NCI-H524 (cell line): ENCODE data around the gene NTNG1.
A peak's percentile ranks its signal among the peaks of the same experiment; 100 is the strongest.

Experiments
- DNase-seq, 2 experiments: peaks; one replicate each; lab custom pipeline; 2025; lab: John Stamatoyannopoulos, UW

Gene NTNG1

DNA sequence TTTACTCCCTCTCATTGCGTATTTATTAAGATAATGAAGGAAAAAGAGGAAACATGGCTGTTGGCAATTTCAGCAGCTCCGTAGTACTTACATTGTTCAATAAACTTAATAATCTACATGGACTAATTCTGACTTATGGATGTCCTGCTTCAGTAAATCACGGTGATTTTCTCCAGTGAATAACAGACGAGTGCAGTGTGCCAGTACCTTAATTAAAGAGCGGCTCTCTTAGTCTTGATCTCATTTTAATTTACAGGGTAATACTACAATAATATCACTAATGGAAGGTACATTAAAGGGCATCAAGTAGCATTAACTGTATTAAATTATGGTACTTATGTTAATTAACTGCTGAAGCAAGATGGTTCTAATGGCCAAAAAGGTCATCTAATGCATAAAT is 187.2 kb downstream of the NTNG1 start:
- peak; percentile 35 to 68 for DNase-seq

DNA sequence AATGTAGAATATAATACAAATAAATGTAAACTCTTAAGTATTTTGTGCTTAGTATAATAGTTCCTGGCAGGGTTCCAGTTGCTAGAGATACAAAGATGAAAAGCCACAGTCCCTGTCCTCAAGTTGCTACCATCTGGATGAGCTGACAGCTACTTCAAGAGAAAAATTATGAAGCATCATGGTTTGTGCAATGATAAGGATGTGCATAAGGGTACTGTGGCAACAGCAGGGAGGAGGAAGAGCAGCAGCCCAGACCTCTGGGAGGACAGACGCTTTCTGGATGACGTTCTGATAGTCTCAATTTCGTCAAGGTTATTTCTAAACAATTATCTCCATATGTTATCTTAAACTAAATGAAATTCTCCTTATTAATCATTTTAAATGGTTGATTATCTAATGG is 198.9 kb downstream of the NTNG1 start:
- DNase-seq, result peak; percentile 65 to 87

GRCh38 chr1:107342316-107342715 is 201.5 kb downstream of the NTNG1 start:
- DNase-seq, result peak in 1 of 2 experiments; percentile 60

- no peak for DNase-seq
Observed at GRCh38 chr1:107342768-107343167, 201.9 kb downstream of the NTNG1 start.

DNA sequence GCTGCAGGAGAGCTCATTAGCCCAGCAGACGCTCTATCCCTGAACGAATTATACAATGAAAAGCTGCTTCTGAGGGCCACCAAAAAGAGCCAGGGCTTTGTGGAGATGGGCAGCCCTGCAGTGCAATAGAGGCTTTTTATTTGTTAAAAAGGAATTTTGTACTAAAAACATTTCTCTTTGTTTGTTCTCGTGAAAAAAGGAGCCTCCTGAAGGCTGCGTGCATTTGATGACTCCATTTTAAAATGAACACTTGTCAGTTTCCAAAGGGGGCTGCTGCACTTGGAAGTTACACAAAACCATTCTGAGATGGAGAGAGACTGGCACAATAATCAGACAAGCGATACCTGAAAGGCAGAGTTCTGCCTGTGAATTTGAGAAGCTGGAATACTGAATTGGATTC is 202.8 kb downstream of the NTNG1 start:
- no peak for DNase-seq

- peak in 1 of 2 experiments; percentile 14 for DNase-seq
Observed at GRCh38 chr1:107344268-107344760, 203.5 kb downstream of the NTNG1 start.

DNA sequence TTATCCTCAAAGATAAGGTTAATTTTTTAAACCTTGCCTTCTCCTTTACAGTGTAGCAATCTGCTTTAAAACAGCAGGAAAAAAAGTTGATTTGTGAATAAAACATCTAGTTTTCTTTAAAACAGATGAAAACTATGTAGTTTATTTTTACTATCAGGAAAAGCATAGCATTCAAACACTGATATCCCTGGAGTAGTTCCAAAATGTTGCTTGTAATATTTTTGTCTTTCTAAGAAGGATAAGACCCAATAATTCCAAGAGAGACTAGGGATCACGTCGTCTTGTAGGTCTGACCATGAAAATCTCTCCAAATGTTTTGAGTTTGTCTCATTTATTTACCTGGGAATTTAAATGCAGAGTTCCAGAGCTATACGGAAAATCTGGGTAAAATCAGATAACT is 204.0 kb downstream of the NTNG1 start:
- no peak for DNase-seq

GRCh38 chr1:107352850-107353249 is 212.0 kb downstream of the NTNG1 start:
- no peak for DNase-seq

- no peak for DNase-seq
Observed at GRCh38 chr1:107357376-107357775, 216.5 kb downstream of the NTNG1 start.

DNA sequence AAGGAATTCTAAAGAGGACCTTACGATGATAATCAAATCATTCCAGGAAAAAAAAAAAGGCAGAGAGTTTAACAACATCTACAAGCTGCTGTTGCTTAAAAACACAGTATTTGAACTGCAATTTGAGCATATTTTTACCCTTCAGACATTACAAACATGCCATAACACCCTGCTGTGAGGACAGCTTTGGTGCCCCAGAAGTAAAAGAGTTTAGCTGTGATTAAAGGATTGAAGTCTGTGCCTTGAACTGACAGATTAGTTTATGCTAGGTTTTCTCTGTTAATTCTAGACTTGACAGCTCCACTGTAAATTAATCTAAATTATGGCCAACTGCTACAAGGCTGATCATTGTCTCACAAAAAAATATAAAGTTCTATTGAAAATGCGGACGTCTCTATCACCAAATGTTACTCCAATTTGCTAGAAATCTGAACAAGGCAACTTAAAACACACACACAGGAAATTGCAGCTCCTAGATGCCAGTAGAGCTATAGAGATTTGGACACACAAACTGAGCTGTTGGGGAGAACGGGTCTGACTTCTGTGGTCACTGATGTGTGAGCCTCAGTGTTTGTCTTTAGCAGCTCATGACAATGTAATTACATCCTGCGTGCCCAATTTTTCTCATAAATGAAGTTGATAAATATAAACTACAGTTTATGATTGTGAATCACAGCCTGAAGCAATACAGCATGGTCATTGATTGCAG is 217.9 kb downstream of the NTNG1 start:
- DNase-seq, result peak in 1 of 2 experiments; percentile 6

DNA sequence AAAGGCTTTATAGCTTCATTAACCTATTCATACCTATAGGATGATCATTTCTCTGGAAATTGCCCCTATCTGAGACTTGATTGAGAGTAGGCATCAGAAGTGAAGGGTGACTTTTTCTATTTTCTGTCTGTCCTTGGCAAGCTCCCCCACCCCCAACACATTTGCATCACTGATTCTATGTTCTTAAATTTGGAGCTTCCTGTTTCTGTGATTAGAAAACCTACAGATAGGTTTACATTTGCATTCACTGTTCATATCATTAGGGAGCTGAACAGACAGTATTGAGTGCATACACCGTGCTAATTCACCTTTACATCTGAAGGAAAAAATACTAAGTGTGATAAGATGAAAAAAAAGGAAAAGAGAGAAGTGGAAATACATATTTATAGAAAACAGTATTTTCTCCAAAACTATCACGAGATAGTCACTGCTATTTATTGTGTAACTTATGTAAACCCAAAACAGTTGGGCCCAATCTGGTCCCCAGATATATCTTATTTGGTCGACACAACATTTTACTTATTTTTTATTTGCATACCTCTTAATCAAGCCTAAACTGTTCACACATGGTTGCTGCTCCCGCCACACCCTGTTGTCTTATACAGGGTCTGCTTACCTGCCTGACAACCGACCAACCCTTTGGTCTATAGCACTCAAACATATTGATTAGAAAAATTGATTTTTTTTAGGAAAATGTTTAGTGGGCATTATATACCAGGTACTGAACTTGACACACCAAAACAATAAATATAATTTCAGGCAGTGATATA is 218.8 kb downstream of the NTNG1 start:
- DNase-seq, result no peak

GRCh38 chr1:107362468-107363140 is 221.8 kb downstream of the NTNG1 start:
- no peak for DNase-seq

DNA sequence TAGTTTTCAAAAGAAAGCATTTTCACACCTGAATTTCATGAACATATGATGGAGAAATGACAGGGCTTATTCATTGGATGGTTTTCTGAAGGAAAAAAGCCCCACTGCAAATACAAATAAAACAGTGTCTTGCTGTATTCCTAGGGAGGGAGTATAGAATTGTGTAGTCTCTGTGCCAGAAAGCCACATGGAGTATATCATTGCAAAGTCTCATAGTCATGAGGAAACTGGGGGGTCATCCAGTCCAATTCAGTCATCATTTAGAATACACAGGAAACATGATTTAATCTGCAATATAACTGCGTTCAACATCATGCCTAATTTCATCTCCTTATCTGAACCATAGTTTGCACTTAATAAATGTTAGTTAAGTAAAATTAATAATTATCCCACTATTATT is 222.3 kb downstream of the NTNG1 start:
- no peak for DNase-seq

DNA sequence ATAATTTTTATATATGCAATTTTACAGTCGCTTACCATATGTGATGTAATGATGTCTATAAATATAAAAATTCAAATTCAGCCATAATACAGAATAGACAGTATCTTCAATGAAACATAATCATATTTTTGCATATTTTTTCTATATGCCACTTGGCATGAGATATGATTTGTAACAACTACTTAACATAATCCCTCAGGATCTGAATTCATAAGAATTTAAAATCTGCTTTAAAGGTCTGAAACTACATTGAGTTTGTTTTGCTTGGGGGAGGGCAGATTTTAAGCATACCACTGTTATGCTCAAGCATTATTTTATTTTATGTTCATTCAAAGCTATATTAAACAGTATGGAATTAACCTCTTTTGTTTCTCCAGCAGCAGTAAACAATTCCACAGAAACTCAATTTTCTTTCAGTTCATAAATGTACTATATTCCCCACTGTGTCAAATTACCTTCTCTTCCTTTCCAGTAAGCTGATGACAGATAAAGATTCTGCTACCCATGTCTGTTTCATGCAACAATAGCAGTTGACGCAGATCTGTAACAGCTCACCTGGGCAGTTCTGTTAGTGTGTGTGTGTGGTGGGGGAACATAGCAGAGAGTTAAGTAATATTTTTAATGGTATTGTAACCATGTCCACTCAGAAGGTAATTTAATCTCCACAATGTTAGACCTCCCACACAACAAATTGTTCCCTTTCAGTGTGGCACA is 224.8 kb downstream of the NTNG1 start:
- no peak for DNase-seq

DNA sequence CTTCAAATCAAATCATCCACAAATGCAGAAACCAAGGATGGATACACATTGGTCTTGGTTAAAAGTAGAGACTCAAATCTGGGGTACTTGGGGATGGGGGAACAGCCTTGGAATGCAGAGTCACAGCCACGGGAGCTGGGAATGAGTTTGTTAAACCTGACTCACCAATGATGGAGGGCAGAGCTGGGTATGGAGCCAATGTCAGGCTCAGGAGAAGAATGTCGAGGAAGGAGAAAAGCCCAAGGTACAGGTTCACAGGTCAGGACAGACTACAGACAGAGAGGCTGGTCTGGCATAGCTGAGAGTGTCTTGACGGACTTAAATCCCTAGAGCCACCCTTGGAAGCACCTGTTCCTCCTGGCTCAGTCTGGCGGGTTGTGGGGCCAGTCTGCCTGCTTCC is 237.6 kb downstream of the NTNG1 start:
- DNase-seq, result peak in 1 of 2 experiments; percentile 10

DNA sequence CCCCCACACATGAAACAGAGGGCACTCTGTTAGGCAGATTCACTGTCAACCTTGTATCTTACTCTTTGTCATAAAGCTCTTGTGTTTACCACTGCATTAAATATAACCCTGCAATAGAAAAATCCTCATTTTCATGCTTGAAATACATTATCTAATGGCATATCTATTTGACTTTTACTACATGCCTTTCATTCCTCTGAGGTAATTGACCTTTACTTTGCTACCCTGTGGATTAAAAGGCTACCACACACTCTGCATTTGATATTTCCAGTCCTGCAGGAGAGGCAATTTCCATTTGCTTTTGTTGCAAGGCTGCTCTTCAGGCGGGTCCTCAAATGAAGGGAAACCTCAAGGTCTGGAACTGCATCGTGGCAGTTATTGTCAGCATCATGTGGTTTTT is 238.0 kb downstream of the NTNG1 start:
- no peak for DNase-seq

DNA sequence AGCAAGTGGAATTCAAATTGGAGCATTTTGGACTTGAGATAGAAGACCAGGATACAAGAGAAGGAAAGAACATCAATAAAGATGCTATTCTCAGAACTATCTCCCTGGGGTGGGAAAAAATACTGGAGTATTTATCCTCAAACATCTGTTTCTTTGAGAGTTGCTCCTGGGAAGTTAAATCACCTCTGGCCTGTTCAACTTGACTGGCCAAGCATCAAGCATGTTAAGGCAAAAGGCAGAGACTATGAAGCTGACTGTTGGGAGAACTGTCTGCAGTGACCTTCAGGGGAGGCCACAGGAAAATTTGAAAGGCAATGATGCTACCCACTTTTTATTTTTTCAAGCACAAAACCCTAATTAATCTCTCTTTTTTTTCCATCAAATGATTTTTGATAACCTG is 239.0 kb downstream of the NTNG1 start:
- DNase-seq, result no peak

- peak in 1 of 2 experiments; percentile 30 for DNase-seq
Observed at GRCh38 chr1:107389410-107390396, 248.9 kb downstream of the NTNG1 start.

DNA sequence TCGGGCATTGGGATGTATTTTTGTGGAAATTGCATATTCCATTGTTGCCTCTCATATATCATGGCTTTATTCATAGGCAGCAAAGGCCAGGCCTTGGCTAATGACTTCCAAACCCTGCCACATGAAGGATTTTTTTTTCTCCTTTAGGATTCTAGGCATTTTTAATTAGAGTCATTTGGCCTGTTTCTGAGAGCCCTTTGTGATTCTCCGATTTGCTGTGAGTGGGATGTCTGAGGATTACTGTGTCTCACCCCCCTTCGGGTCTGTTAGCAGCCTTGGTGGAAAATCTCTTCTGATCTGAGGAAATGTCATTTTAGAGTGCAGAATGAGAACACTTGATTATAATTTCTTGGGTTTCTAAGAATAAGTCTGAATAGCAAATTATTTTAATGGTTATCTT is 253.5 kb downstream of the NTNG1 start:
- no peak for DNase-seq

GRCh38 chr1:107401704-107402103 is 260.9 kb downstream of the NTNG1 start:
- no peak for DNase-seq

GRCh38 chr1:107404756-107405155 is 263.9 kb downstream of the NTNG1 start:
- no peak for DNase-seq
